HEK293 (cell line): ENCODE results near the gene SRSF1.

ENCODE experiments used
- CTCF ChIA-PET: fragments of 350-600 bp; formaldehyde crosslinking; extraction: SDS; loops from one replicate; lab custom pipeline; 2021; ENCODE audit warnings: antibody characterized with exemption; lab: Yijun Ruan, JAX
- POLR2A ChIA-PET: fragments of 300-600 bp; formaldehyde crosslinking; extraction: SDS; loops from one replicate; lab custom pipeline; 2020; ENCODE audit warnings: antibody characterized with exemption, inconsistent platforms; lab: Yijun Ruan, JAX
- H3K27ac ChIP-seq: fragments of 200-500 bp; sonication (Bioruptor generic); 2 replicates; pipeline ENCODE4 v1.5.1; 2014; ENCODE audit warnings: low read depth, low read length, control low read depth, inconsistent platforms; ENCODE audit errors: extremely low read depth
- H3K36me3 ChIP-seq, 2 experiments: fragments of 200-500 bp in 1 of 2; sonication (Bioruptor generic) in 1 of 2; 1 replicate in 1 of 2; 2 replicates in 1 of 2; pipeline ENCODE4 v1.5.1; 2014 to 2017; ENCODE audit warnings: inconsistent platforms in 2 of 2, low read length in 2 of 2; ENCODE audit not compliant: control insufficient read depth in 2 of 2, insufficient read depth in 1 of 2
- H3K4me1 ChIP-seq: fragments of 200-500 bp; sonication (Bioruptor generic); 2 replicates; pipeline ENCODE4 v1.5.1; 2014; ENCODE audit warnings: mild to moderate bottlenecking, low read length, inconsistent platforms; ENCODE audit not compliant: control insufficient read depth, insufficient read depth
- H3K4me3 ChIP-seq: 2 replicates; pipeline ENCODE4 v1.5.1; 2011; ENCODE audit warnings: low read depth, mild to moderate bottlenecking, control low read depth, low read length, moderate library complexity
- H3K9me3 ChIP-seq: fragments of 200-500 bp; sonication (Bioruptor generic); 2 replicates; pipeline ENCODE4 v1.5.1; 2014; ENCODE audit warnings: low read depth, low read length, inconsistent platforms; ENCODE audit not compliant: control insufficient read depth, insufficient read depth
- GFI1B ChIP-seq: fragments of 450-650 bp; formaldehyde crosslinking; IDR thresholded peaks from 2 replicates; pipeline ENCODE4 v1.5.1; 2016; ENCODE audit warnings: missing biosample characterization, missing genetic modification characterization
- ZBTB20 ChIP-seq: fragments of 450-650 bp; formaldehyde crosslinking; IDR thresholded peaks from 2 replicates; pipeline ENCODE4 v1.5.1; 2016; ENCODE audit warnings: missing biosample characterization, missing genetic modification characterization
- ZFP41 ChIP-seq: fragments of 450-650 bp; formaldehyde crosslinking; IDR thresholded peaks from 2 replicates; pipeline ENCODE4 v1.5.1; 2016; ENCODE audit warnings: missing biosample characterization, missing genetic modification characterization, borderline replicate concordance
- ZNF112 ChIP-seq: fragments of 450-650 bp; formaldehyde crosslinking; IDR thresholded peaks from 2 replicates; pipeline ENCODE4 v1.5.0; 2017; ENCODE audit warnings: missing biosample characterization, missing genetic modification characterization
- ZNF133 ChIP-seq: fragments of 450-650 bp; formaldehyde crosslinking; IDR thresholded peaks from 2 replicates; pipeline ENCODE4 v1.5.1; 2016; ENCODE audit warnings: missing biosample characterization, missing genetic modification characterization
- ZNF2 ChIP-seq: fragments of 450-650 bp; formaldehyde crosslinking; IDR thresholded peaks from 2 replicates; pipeline ENCODE4 v1.5.1; 2016; ENCODE audit warnings: missing biosample characterization, missing genetic modification characterization
- ZNF292 ChIP-seq: fragments of 450-650 bp; formaldehyde crosslinking; IDR thresholded peaks from 2 replicates; pipeline ENCODE4 v1.5.1; 2016; ENCODE audit warnings: low read depth, missing biosample characterization, missing genetic modification characterization, borderline replicate concordance
- ZNF501 ChIP-seq: fragments of 450-650 bp; formaldehyde crosslinking; IDR thresholded peaks from 2 replicates; pipeline ENCODE4 v1.5.1; 2016; ENCODE audit warnings: missing biosample characterization, missing genetic modification characterization
- ZNF571 ChIP-seq: fragments of 450-650 bp; formaldehyde crosslinking; IDR thresholded peaks from 2 replicates; pipeline ENCODE4 v1.5.0; 2017; ENCODE audit warnings: missing biosample characterization, missing genetic modification characterization
- ZNF664 ChIP-seq: fragments of 450-650 bp; formaldehyde crosslinking; IDR thresholded peaks from 2 replicates; pipeline ENCODE4 v1.5.1; 2016; ENCODE audit warnings: missing biosample characterization, missing genetic modification characterization
- ZNF677 ChIP-seq: fragments of 450-650 bp; IDR thresholded peaks from 2 replicates; pipeline ENCODE4 v1.5.0; 2018; ENCODE audit warnings: missing biosample characterization, mild to moderate bottlenecking, missing genetic modification characterization, moderate library complexity
- TF ChIP-seq, protein P1 (sequence below): fragments of 450-650 bp; formaldehyde crosslinking; IDR thresholded peaks from 2 replicates; pipeline ENCODE4 v1.5.1; 2016; ENCODE audit warnings: missing biosample characterization, missing genetic modification characterization
- TF ChIP-seq, protein P2 (sequence below): fragments of 450-650 bp; formaldehyde crosslinking; IDR thresholded peaks from 2 replicates; pipeline ENCODE4 v1.5.1; 2016; ENCODE audit warnings: missing biosample characterization, missing genetic modification characterization
- TF ChIP-seq, protein P3 (sequence below): fragments of 450-650 bp; formaldehyde crosslinking; IDR thresholded peaks from 2 replicates; pipeline ENCODE4 v1.5.1; 2016; ENCODE audit warnings: missing biosample characterization, missing genetic modification characterization

The SRSF1 gene

DNA sequence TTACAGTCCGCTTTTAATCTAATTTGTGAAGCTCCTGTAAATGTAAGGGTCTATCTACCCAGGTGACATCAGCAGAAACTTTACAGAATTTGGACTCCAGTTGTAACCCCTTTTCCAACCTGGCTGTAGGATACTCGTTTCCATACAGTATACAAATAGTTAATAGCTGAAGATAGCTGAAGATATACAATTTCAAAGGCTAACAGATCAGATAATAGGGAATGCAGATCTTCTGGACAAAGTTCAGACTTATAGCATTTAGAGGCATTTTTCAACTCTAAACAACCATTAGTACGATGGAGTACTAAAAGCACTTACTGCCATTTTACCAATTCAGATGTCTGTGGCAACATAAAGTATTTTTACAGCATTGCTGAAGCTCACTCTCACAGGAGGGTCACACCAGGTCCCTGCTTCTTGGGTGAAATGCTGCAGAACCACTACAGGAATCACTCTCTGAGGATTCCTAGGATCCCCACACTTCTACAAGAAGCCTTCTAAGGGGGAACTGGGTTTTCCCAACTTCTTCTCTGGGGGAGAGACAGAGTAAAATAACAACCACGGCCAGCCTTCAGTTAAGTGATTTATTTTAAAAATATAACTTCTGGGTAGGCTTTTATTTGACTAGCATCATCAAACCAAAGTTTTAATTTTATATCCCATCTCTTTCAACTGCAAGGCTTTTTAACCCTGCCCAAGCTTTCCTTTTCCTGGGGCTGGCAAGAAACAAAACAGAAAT lies 21.9 kb downstream of the SRSF1 start (continued):
- TF ChIP-seq, protein P1, sequence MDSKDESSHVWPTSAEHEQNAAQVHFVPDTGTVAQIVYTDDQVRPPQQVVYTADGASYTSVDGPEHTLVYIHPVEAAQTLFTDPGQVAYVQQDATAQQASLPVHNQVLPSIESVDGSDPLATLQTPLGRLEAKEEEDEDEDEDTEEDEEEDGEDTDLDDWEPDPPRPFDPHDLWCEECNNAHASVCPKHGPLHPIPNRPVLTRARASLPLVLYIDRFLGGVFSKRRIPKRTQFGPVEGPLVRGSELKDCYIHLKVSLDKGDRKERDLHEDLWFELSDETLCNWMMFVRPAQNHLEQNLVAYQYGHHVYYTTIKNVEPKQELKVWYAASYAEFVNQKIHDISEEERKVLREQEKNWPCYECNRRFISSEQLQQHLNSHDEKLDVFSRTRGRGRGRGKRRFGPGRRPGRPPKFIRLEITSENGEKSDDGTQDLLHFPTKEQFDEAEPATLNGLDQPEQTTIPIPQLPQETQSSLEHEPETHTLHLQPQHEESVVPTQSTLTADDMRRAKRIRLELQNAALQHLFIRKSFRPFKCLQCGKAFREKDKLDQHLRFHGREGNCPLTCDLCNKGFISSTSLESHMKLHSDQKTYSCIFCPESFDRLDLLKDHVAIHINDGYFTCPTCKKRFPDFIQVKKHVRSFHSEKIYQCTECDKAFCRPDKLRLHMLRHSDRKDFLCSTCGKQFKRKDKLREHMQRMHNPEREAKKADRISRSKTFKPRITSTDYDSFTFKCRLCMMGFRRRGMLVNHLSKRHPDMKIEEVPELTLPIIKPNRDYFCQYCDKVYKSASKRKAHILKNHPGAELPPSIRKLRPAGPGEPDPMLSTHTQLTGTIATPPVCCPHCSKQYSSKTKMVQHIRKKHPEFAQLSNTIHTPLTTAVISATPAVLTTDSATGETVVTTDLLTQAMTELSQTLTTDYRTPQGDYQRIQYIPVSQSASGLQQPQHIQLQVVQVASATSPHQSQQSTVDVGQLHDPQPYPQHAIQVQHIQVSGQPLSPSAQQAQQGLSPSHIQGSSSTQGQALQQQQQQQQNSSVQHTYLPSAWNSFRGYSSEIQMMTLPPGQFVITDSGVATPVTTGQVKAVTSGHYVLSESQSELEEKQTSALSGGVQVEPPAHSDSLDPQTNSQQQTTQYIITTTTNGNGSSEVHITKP, result peak; percentile 92
- TF ChIP-seq GFI1B (tag by site-specific recombination), result no peak

DNA sequence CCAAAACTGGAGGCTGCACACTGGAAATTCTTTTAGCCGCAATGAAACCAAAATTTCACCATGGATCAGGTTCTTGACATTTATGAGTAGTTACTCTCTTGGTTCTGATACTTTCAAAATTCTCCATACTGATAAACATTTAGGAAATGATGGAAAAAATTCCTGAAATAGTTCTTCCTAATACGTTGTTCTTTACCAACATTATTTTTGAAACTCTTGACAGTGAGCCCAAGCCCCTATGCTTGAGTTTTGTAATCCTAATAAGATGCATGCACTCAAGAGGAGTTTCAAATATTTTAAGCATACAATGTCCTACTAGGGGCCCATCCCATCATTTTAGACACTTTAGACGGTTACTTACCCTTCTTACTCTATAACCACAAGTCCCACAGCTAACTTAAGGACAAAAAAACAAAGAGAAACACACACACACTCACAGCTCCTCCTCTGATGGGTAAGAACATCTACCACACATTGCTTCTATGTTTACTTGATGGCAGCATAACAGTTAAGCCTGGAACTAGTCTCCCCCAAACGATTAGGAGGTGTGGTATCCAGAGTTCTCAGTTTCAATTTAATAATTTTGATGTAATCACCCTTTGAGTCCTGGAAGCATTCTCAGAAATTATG lies 22.7 kb downstream of the SRSF1 start:
- ChIA-PET POLR2A (interaction anchor here (1.2 to 3.6 kb wide), 6 partner anchors 23 to 134 kb away, joined by 4 to 26 read pairs (median 10); partner anchors contain the start of genes CUEDC1, MRPS23 and SRSF1), CTCF (interaction anchor here (0.6 to 3.6 kb wide), 11 partner anchors 16 to 126 kb away, joined by 3 to 31 read pairs (median 3); partner anchors contain the start of gene CUEDC1)
- TF ChIP-seq, protein P2, sequence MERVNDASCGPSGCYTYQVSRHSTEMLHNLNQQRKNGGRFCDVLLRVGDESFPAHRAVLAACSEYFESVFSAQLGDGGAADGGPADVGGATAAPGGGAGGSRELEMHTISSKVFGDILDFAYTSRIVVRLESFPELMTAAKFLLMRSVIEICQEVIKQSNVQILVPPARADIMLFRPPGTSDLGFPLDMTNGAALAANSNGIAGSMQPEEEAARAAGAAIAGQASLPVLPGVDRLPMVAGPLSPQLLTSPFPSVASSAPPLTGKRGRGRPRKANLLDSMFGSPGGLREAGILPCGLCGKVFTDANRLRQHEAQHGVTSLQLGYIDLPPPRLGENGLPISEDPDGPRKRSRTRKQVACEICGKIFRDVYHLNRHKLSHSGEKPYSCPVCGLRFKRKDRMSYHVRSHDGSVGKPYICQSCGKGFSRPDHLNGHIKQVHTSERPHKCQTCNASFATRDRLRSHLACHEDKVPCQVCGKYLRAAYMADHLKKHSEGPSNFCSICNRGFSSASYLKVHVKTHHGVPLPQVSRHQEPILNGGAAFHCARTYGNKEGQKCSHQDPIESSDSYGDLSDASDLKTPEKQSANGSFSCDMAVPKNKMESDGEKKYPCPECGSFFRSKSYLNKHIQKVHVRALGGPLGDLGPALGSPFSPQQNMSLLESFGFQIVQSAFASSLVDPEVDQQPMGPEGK (tag by site-specific recombination), result no peak
- TF ChIP-seq, protein P3, sequence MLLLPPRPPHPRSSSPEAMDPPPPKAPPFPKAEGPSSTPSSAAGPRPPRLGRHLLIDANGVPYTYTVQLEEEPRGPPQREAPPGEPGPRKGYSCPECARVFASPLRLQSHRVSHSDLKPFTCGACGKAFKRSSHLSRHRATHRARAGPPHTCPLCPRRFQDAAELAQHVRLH, result no peak
- TF ChIP-seq ZNF112 (tag by site-specific recombination) (no peak), ZNF133 (tag by site-specific recombination) (no peak), ZNF677 (tag by site-specific recombination) (no peak), ZNF501 (no peak)
- Histone ChIP-seq H3K4me3 (no peak overlapping the region), H3K9me3 (no peaks in the 10 kb centered on the region), H3K4me1 (peaks cover 29% of the 10 kb centered on the region), H3K36me3 (peaks cover 31 to 44% of the 10 kb centered on the region in 2 experiments), H3K27ac (no peak overlapping the region)

DNA sequence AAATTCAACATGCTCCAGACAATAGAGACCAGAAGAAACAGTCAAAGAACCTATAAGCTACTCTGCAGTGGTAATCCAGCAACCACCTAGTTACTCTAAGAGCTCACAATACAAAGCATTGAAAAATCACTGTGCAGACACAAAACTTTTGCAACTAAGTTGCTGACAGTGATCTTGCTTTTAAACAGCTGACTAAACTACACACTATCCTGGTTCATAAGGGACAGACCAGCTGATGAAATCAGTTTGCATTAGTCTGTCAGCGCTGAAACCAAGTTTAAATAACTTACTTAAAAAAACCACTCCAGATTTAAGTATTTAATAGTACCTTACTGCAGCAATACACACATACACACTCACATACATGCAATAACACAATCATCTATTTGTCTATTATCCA lies 23.6 kb downstream of the SRSF1 start:
- Histone ChIP-seq H3K36me3 (peaks cover 40 to 53% of the 10 kb centered on the region in 2 experiments), H3K4me1 (peaks cover 26% of the 10 kb centered on the region), H3K4me3 (no peak overlapping the region), H3K27ac (no peak overlapping the region), H3K9me3 (no peaks in the 10 kb centered on the region)
- ChIA-PET CTCF (interaction anchor here (0.8 to 1.8 kb wide), 6 partner anchors 12 to 126 kb away, joined by 3 to 6 read pairs (median 4); no protein-coding TSS in a partner anchor), POLR2A (interaction anchor here (1.2 to 1.7 kb wide), 2 partner anchors 99 to 134 kb away, joined by 3 to 4 read pairs; partner anchors contain the start of gene MRPS23)
- TF ChIP-seq ZNF571 (no peak), ZNF2 (tag by site-specific recombination) (no peak), ZNF292 (tag by site-specific recombination) (no peak), ZBTB20 (tag by site-specific recombination) (no peak), ZNF664 (no peak), ZFP41 (tag by site-specific recombination) (no peak)
